Cerebellar nuclear complex (tissue), 1 donor: ENCODE results near the gene SAG.

Source experiments
- DNase-seq, 2 experiments: peaks; one replicate each; lab custom pipeline; 2025; lab: John Stamatoyannopoulos, UW

Gene SAG

DNA sequence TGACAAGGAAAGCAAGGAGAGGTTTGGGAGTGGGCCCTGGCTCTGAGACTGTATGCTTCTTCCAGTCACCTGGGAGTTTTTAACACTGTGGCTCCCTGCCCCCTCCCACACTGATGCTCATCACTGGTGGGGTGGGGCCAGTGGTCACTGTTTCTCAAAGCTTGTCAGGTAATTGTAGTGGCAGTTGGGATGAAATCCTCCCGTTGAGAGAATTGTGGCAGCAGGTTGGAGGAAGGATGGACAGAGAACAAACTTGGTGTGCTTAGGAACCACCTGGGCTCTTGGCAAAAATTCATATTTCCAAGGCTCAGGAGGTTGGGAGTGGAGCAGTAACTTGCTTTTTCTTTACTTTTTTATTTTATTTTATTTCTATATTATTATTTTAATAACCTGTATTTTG is 71.8 kb downstream of the SAG start:
- no peak for DNase-seq

DNA sequence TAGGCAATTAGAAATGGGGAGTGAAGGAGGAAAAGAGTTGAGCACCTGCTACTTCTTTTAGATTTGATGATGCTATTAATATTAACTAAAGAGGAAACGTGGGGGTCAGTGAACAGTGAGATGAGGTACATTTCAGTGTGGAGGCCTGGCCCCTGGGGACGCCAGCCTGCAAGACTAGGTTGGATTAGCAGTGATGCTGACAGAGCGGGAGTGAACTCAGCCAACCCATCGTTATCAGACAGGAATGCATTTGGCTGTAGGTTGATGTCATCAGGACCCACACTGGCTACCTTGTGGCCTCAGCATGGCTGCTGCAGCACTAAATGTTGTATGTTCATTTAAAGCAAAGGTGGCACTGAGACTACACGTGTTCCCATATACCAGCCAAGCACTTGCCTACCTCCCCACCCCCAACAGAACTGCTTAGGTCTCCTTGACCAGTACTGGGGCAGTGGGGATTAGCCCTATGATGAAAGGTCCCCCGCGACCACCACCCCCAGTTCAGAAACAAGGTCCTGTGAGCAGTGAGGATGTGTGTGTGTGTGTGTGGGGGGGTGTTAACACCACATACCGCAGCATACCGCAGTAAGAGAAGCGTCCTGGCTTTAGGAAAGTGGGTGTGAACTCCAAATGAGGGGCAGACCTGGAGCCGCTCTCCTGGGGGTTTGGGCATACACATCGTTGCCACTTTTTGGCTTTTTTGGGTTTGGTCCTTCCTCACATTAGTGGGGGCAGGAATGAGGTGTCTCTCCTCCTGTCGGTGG is 72.7 kb downstream of the SAG start:
- no peak for DNase-seq

DNA sequence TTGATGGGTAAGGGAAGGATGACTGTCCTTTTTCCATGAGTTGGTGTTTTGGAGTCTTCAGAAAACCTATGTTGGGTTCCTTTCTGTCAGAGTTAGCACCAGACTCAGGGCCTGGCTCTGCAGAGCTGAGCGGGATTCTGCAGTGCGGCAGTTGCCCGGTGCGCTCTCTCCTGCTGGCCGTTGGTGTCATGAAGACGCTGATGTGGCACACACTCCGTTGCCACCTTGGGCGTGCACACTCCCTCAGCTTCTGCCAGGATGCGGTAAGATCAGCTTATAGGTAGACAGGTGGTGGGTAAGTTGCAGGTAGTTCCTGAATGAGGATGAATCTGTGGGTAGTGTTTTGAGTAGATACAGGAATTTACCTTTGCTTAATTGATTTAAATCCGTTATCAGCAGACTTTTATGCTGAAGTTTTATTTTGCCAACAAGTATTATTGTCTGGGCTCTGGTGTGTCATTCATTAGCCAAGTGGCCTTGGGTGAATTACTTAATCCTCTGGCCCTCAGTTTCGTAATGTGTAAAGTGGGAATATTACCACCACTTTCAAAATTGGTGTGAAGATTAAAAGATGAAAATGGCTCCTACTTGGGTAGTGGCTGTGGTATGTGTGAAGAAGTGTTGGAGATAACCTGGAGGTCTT is 73.5 kb downstream of the SAG start:
- no peak for DNase-seq

DNA sequence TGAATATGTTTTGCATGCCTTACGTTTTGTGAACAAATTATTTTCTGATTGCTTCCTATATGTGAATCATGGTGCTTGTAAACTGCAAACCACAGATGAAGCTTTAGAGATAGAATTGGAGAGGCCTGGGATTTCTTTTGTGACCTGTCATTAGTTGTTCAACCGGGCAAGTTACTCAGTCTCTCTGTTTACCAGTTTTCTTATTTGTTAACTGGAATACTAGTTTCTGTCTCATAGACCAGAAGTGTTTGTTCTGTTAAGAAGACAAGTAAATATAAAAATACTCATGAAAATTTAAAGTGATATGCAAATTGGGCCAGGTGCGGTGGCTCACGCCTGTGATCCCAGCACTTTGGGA is 74.0 kb downstream of the SAG start:
- DNase-seq = no peak

DNA sequence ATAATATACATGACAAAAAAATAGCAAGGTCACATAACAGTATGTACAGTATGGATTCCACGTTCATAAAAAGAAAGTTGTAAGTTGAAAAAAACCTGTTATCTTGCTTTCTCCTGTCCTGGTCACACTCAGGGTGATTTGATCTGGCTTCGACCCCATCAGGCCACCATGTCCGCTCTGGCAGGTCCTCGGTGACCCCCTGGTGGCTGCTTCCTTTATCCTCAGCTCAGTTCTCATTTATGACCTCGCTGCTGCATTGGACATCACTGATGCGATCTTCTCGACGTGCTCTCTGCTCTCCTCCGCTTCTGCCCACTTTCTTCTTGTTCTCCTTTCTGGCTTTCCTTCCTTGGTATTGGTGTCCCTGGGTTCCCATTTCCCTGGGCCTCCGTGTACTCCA is 76.4 kb downstream of the SAG start:
- no peak for DNase-seq

DNA sequence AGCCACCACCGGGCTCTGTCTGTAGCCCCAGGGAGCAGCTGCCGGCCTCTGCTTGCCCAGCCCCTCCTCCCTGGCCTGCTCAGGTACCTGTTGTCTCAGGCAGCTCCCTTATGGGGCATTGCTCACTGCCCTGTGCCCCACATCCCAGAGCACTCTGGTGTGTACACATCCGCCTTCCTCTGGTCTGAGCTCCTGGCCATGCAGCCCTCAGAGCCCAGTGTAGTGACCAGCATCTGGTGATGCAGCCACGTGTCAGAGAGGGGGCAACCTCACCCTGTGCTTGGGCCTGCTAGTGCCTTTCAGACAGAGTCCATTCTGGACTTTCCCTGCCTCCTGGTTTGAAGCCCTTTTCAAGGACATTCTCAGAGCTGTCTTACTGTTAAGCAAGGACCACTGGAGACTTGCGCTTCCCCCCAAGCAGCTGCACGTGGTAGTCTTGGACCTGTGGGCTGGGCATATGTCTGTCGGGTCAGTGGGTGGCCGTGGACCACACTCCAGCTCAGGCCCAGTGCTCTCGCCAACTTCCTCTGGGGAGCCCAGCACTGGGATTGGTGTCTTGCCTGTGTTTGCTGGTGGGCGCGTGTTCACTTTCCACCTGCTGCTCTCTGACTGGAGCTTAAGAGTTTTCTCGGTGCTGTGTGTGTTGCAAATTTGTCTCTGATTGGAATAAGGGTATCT is 77.3 kb downstream of the SAG start:
- DNase-seq = no peak

DNA sequence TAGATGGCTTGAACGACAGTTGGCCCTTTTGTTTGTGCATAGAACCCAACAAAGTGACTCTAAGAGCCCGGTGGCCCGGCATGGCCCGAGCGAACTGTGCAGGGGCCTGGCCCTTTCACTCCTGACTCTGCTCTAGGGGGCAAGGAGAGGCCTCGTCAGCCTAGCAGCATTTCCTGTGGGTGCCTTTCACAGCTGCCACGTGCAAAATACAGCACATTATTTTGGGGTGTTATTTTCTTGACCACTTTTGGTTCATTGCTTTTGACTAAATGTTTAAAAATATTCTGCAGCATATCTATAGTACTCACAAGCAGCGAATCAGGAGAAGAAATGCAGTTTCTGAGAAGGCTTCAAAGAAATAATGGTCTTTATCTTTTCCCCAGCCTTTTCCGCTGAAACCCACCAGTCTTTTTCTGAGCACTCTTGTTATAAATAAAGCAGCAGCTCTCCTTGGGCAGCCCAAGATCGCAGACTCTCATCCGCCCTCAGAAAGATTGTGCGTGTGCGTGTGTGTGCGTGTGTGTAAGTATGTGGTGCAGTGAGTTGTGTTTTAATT is 78.0 kb downstream of the SAG start:
- DNase-seq = no peak

DNA sequence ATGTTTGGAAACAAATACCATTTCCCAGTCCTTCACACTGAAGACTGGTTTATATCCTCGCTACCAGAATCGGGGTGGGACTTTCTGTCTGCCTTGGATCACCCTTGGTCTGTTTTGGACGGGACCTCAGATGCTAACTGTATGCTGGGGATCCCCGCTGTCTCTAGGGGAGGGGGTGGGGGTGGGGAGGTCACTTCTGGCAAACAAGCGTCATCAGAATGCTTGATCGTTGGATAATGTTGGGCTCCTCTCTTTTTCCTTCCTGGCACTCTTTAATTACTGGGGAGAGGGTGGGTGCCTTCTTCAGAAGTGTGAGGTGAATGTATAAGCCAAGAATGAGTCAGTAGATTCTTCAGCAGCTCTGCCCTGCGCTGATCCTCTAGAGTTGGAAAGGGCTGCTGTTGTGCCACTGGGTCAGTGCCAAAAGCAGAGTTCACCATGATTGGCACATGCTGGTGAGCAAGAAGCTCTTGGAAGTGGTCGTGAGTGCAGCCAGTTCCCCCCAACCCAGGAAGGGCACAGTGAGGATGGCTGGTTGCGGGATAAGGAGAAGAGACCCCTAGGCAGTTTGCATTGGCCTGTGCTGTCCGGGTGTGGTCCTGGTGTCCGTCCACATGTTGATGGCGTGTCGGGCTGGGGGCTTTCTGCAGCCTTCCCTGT is 78.9 kb downstream of the SAG start:
- DNase-seq = no peak

DNA sequence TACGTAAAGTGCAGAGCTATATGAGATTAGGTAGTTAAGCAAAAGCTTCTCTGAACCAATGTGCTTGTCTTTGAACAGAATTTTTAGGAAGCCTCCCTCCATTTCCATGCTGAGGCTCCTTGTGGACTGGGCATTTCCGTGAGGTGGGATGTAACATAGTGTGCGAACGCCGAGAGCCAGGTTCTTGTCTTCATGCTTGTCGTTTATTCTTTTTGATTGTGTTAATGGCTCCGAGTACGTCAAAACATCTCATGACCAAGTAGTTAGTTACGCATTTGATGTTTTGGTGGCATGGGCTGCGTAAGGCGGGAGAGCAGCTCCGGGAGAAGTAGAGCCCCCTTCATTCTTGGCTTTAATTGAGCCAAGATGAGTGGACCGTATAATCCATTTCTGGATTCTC is 79.6 kb downstream of the SAG start:
- no peak for DNase-seq

DNA sequence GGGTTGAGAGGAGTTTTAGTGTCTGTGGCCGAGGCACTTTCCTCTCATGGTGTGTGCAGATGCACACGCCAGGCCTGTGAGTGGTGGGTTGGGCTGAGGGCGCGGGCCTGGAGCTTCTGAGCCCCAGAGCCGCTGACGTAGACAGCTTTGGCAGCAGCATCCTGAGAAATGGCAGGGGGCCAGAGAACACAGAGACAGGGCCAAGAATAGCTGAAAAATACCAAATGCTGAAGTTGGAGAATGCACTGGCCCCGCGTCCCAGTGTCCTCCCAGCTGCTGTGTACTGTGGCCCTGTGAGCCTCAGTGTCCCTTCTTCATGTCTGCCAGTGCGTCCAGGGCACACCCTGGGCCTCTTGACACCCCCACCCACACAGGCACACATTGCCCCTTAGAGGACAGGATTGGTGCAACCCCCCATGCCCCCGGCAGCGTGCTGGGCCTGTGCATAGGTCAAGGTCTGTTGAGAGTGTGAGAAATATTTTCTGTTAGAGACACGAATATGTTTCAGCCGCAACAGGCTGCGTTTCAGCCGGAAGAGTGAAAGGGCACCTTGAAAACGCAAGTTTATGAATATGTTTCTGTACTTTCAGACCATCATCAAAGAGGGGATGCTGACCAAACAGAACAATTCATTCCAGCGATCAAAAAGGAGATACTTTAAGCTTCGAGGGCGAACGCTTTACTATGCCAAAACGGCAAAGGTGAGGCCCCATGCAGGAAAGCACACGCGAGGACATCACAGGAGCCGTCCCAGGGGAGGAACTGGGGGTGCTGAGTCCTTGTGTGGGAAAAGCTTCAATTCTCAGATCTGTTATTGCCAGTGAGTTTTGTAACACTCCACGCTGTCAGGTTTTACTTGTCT is 80.3 kb downstream of the SAG start:
- DNase-seq = peak; percentile 46 to 67

DNA sequence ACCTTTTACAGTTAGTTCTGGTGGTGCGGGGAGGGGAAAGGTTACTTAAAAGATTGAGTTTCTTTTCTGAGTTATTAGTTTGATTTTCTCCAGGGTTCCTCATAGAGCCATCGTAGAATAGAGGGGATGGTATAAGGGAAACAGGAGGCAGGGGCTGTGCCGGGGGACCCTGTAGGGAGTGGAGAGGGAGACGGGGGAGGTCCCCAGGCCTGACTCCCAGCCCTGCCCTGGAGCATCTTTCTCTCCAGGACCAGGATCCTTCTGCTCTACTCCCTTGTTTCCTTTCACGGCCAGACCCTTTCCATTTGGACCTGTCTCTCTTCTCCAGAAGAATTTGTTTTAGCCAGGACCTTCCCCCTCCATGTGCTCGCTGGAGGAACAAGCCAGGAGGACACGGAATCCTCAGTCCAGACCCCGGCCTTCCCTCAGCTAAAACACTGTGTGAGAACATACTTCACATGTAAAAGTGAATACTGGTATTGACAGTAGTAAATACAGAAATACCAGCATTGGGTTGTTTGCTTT is 82.0 kb downstream of the SAG start:
- DNase-seq = no peak

DNA sequence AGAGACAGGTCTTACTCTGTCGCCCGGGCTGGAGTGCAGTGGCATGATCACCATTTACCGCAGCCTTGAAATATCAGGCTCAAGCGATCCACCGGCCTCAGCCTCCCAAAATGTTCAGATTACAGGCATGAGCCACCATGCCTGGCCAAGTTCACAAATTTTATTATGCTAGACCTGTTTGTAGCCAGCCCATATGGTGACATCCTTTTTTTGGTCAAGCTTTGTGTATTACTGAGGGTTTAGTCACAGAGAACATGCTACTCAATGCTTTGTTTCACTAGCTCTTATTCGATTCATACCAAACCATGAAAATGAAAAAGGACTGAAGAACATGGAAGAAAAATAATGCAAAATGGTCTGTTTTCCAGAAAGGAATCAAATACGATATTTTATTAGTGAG is 88.1 kb downstream of the SAG start:
- no peak for DNase-seq
